ENCODE data around the gene IL1RAPL2.
"Not testable (repeated sequence)": the region's sequence is repeated elsewhere in the genome, so short reads cannot be mapped to it uniquely, and the experiment has no call there.

The IL1RAPL2 gene

DNA sequence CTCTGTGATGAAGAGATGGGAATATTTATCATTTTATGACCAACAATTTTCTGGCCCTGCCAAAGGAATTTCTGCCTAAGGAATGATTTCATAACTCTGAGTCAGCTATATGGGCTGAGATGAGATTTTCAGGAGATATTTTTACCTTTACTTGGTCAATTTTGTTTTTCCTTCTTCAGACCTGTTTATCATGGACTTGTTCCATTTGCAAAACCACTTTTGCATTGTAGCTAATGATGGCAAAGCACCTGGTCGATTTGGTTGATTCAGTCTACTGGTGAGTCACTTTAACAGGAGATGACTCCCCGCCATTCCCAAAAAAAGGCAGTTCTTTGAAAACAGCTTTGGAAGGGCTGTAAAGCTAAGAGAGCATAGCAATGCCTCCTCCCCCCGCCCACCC is 601.2 kb downstream of the IL1RAPL2 start:
- no peak for DNase-seq (ENCODE audit: low read depth, low spot score)

DNA sequence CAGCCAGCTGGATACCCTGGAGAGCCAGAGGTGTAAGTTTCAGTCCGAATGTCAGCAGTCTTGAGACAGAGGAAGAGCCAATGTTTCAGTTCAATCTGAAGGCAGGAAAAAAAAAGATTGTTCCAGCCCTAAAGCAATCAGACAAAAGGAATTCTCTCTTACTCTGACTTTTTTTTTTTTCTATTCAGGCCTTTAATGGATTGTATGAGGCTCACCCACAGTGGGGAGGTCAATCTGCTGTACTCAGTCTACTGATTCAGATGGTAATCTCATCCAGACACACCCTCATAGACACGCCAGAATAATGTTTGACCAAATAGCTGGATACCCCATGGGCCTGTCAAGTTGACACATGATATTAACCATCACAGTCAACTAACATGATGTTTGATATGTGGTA is 602.6 kb downstream of the IL1RAPL2 start:
- DNase-seq (ENCODE audit: low read depth, low spot score) = no peak

- no peak for DNase-seq (ENCODE audit: low read depth, low spot score)
These were observed 607.1 kb downstream of the IL1RAPL2 start for GRCh38 chrX:105173071-105173470.

DNA sequence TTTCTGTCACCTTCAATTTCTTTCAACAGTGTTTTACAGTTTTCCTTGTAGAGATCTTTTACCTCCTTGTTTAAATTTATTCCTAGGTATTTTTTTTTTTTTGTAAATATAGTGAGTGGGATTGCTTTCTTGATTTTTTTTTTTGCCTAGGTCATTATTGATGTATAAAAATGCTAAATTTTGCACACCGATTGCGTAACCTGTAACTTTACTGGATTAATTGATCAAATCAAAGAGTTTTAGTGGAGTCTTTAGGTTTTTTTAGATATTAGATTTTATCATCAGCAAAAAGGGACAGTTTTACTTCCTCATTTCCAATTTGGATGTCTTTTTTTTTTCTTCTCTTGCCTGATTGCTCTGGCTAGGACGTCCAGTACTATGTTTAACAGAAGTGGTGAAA is 613.6 kb downstream of the IL1RAPL2 start:
- DNase-seq (ENCODE audit: low read depth, low spot score) = no peak

GRCh38 chrX:105189093-105189492 is 623.1 kb downstream of the IL1RAPL2 start:
- no peak for DNase-seq (ENCODE audit: low read depth, low spot score)

DNA sequence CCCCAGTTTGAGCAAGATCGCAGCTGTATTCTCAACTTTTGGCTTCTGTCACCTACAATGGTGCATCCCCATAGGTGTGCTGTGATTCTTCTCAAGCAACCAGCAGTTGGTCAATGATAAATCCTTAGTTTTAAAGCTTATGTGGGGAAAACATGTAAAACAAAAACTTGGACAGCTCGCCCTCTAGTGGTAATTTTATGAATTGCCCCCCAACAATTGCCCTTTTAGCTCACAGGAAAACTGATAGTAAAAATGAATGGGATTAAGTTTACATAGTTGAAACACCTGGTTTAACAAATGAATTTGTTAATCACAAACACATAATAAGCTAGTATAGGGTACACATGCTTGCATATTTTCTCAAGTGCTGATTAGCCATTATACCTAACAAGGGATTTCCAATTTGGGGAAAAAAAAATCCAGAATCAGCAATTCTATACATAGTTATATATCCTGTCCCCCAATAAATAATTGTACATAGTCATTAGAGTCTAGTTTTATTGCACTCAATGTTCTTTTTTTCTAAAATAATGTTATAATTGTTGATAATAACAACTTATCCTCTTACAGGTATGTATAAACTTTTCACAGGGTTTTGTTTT is 624.4 kb downstream of the IL1RAPL2 start:
- no peak for DNase-seq (ENCODE audit: low read depth, low spot score)

DNA sequence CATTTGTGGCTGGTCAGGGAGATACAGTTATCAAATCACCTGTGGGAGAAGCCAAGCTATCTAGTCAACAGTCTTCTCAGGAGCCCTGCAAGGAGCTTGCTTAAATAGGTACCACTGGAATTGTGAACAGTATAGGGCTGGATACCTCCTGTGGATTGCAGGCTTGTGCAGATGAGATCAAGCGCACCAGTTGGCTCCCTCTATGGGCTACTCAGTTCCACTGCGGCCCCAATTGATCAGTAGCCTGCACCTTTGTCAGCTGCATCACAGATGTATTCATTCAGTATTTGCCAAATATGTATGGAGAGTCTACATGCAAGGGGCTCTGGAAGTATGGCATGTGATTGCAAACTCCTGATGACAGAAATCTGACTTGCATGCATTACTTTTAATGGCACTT is 625.9 kb downstream of the IL1RAPL2 start:
- DNase-seq (ENCODE audit: low read depth, low spot score) = no peak

GRCh38 chrX:105209406-105209805 is 643.4 kb downstream of the IL1RAPL2 start:
- no peak for DNase-seq (ENCODE audit: low read depth, low spot score)

DNA sequence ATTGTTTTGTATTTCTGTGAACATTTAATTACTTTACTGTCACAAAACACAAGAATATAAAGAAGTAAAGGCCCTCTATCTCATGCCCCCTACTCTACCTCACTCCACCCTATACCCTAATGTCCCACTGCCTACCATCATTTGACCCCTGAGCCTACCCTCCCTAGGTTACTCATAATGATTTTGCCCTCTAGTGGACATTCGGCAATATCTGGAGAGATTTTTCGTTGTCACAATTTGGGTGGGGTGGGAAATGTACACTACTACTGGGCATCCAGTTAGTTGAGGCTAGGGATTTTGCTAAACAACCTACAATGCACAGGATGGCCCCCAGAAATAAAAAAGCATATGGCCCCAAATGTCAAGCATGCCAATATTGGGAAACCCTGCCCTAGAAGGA is 644.3 kb downstream of the IL1RAPL2 start:
- no peak for DNase-seq (ENCODE audit: low read depth, low spot score)

GRCh38 chrX:105211066-105211575 is 645.1 kb downstream of the IL1RAPL2 start:
- DNase-seq (ENCODE audit: low read depth, low spot score) = no peak

GRCh38 chrX:105219454-105220401 is 653.7 kb downstream of the IL1RAPL2 start:
- no peak for DNase-seq (ENCODE audit: low read depth, low spot score)

DNA sequence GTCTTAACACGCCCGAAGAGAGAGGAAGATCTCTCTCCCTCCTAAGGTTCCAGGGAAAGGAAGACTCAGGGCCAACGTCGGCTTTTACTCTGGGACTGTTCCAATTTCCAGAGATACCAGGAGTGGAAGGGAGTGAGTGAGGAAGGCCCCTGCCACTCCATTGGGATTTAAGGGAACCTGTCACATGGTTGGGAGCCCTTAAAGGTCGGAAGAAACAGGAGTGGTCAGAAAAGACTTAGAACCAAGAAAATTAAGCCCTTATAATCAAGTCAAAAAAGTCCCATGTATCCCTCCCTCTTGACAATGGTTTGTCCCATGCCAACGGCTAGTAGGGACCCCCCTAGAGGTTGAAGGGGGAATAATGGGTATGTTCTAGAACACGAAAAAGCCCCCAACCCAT is 654.6 kb downstream of the IL1RAPL2 start, which contains the start of gene TEX13A:
Gene TEX13A (minus strand): TSS at position 59 of the 400 bp plus-strand sequence. CDS start 297 bp downstream, outside the sequence.
- no peak for DNase-seq (ENCODE audit: low read depth, low spot score)

DNA sequence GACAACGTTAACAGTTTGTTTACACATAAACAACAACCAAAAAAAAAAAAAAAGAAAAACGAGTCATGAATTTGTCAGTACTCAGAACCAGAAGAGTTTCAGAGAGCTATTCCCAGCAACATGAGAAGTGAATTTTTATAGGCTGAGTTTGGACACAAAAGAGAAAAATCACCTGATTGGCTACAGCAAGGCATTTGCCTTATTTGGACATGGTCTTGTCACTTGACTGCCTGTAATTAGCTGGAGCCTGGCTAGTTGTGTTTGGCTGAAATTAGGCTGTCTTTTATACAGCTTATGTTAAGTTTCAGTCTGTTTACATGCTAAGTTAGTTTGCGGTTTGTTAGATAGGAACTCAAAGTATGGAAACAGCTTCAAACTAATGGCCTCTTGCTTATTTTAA is 655.4 kb downstream of the IL1RAPL2 start:
- no peak for DNase-seq (ENCODE audit: low read depth, low spot score)

- DNase-seq (ENCODE audit: low read depth, low spot score) = no peak
These were observed 660.5 kb downstream of the IL1RAPL2 start for GRCh38 chrX:105226499-105226898.

- DNase-seq (ENCODE audit: low read depth, low spot score) = no peak
These were observed 662.6 kb downstream of the IL1RAPL2 start for GRCh38 chrX:105228602-105229001.

DNA sequence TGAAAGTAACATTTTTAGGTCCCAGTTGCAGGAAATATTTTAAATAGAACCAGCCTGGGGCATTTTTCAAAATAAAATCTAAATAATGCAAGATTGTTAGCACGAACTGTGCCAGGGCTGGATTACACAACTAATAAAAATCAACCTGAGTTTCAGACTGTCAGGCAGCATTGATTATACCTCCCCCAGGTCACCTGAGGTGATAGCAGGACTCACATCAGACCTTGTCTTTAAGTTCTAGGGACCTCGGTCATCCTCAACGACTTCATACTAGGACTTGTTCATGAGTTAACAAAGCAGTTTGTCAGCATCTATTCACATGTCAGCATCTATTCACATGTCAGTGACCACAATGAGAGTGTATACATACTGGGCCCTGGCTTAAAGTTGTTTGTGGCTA is 663.1 kb downstream of the IL1RAPL2 start:
- no peak for DNase-seq (ENCODE audit: low read depth, low spot score)

GRCh38 chrX:105237407-105237806 is 671.4 kb downstream of the IL1RAPL2 start:
- DNase-seq (ENCODE audit: low read depth, low spot score) = not testable (repeated sequence)

- DNase-seq (ENCODE audit: low read depth, low spot score) = no peak
These were observed 675.1 kb downstream of the IL1RAPL2 start for GRCh38 chrX:105241056-105241455.

- DNase-seq (ENCODE audit: low read depth, low spot score) = no peak
These were observed 694.5 kb downstream of the IL1RAPL2 start for GRCh38 chrX:105260291-105261043.

GRCh38 chrX:105263171-105263570 is 697.2 kb downstream of the IL1RAPL2 start:
- DNase-seq (ENCODE audit: low read depth, low spot score) = no peak

GRCh38 chrX:105263801-105264200 is 697.8 kb downstream of the IL1RAPL2 start:
- no peak for DNase-seq (ENCODE audit: low read depth, low spot score)

GRCh38 chrX:105265093-105265492 is 699.1 kb downstream of the IL1RAPL2 start:
- DNase-seq (ENCODE audit: low read depth, low spot score) = no peak

Data from activated CD4-positive, CD25-positive, alpha-beta regulatory T cell treated with anti-CD3 and anti-CD28 coated beads, Interleukin-2, amount 50 U/mL, for 16 hours (primary cell).